ENCODE results near the gene ZEB2.

DNA sequence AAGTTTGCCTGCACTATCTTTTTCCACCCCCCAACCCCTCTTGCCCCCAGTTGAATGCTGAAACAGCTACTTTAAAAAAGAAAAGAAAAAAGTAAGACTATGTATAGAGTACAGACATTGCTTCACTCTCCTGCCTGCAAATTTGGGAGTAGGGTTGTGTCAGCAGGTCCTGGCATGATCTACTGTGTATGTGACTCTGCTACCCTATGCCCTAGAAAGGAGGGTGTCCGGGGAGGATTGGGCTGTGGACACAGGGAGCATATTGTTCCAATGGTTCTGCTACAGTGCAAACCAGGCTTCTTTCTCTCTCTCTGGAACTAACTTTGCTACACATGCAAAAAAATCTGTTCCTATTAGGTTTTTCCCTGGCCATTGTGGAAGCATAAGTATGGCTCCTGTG is 9.9 kb upstream of the ZEB2 start:
- TF ChIP-seq CTCF (IDR thresholded peaks at IDR 0.05; ENCODE audit: low read length) (no peak), EZH2 (IDR thresholded peaks at IDR 0.05; ENCODE audit: borderline replicate concordance, low read length) (no peak)
